Liver (tissue), 3 donors: ENCODE results near the gene LEKR1.

ENCODE experiments used
- CTCF ChIP-seq: fragments of 150-350 bp; IDR thresholded peaks from 2 replicates; pipeline ENCODE4 v1.5.1; 2017; ENCODE audit warnings: improper control_type of control experiment, low read depth, low read length; ENCODE audit not compliant: missing input control
- EGR1 ChIP-seq, 2 donors: IDR thresholded peaks; 2 replicates each; pipeline ENCODE4 v1.6.1; 2016 to 2018; ENCODE audit warnings: antibody characterized with exemption in 2 of 2, low read depth in 2 of 2
- JUND ChIP-seq, 2 donors: IDR thresholded peaks; 2 replicates each; pipeline ENCODE4 v1.6.1; 2016; ENCODE audit warnings: antibody characterized with exemption in 2 of 2
- RAD21 ChIP-seq, 2 donors: IDR thresholded peaks; 2 replicates each; pipeline ENCODE4 v1.6.1; 2016; ENCODE audit warnings: antibody characterized with exemption in 2 of 2, mild to moderate bottlenecking in 2 of 2
- REST ChIP-seq: IDR thresholded peaks from 2 replicates; pipeline ENCODE4 v1.6.1; 2016; ENCODE audit warnings: antibody characterized with exemption, mild to moderate bottlenecking
- SP1 ChIP-seq: IDR thresholded peaks from 2 replicates; pipeline ENCODE4 v1.6.1; 2018; ENCODE audit warnings: antibody characterized with exemption, mild to moderate bottlenecking
- TAF1 ChIP-seq: conservative IDR thresholded peaks from 2 replicates; pipeline ENCODE4 v1.6.1; 2016; ENCODE audit warnings: antibody characterized with exemption, mild to moderate bottlenecking
- YY1 ChIP-seq: IDR thresholded peaks from 2 replicates; pipeline ENCODE4 v1.6.1; 2016; ENCODE audit warnings: antibody characterized with exemption, mild to moderate bottlenecking
- ZBTB33 ChIP-seq: IDR thresholded peaks from 2 replicates; pipeline ENCODE4 v1.6.1; 2016; ENCODE audit warnings: antibody characterized with exemption
- donor health status: healthy.
- donor health status: healthy.

GRCh38 chr3:156888576-156888975, 62.4 kb downstream of the LEKR1 start:
- TF ChIP-seq CTCF (no peak), JUND (IDR thresholded peaks at IDR 0.05) (no peak), EGR1 (IDR thresholded peaks at IDR 0.05; ENCODE audit: low read depth in 2 of 2) (no peak), RAD21 (IDR thresholded peaks at IDR 0.05) (no peak), TAF1 (no peak), REST (no peak), SP1 (no peak), ZBTB33 (no peak), YY1 (no peak)
